ENCODE data around the gene DUSP12. TPM values are rescaled to one million over a fixed set of nuclear protein-coding genes. Genes with fewer than 3 reads are reported as not detected.
A peak's percentile ranks its signal among the peaks of the same experiment; 100 is the strongest.

Gene DUSP12
- total RNA-seq, 1 experiment from 2014 or later, result 31.6 TPM

GRCh38 chr1:161731241-161731640 is 18.3 kb upstream of the DUSP12 start:
- no TSS peak for BruUV-seq (replicated peaks)
- no peaks in the 10 kb centered on the region; the same call in 1 of the 2 replicates for H3K79me2 ChIP-seq (ENCODE audit: insufficient read depth, low read length)
- H3K4me3 ChIP-seq (replicated peaks in 1 of 2; ENCODE audit: low read depth in 1 of 2, low read length in 2 of 2), result no peak overlapping the region
- TF ChIP-seq CEBPB (IDR thresholded peaks at IDR 0.05; ENCODE audit: low read depth) (no peak), TCF7L2 (IDR thresholded peaks at IDR 0.05; ENCODE audit: borderline replicate concordance, extremely low read depth, insufficient read depth, insufficient read length) (no peak), POLR2A (IDR thresholded peaks at IDR 0.05; ENCODE audit: borderline replicate concordance, extremely low read depth, insufficient read depth, insufficient read length) (no peak), POLR2AphosphoS5 (IDR thresholded peaks at IDR 0.05; ENCODE audit: low read depth, low read length) (no peak), ATF3 (IDR thresholded peaks at IDR 0.05) (no peak), JUND (IDR thresholded peaks at IDR 0.05) (no peak), CBX3 (IDR thresholded peaks at IDR 0.05; ENCODE audit: low read depth) (no peak), CTCF (IDR thresholded peaks at IDR 0.05 in 2 of 3, conservative IDR thresholded peaks at IDR 0.05 in 1 of 3; ENCODE audit: borderline replicate concordance in 1 of 3, insufficient read depth in 1 of 3, low read depth in 2 of 3, low read length in 2 of 3) (no peak), SRF (IDR thresholded peaks at IDR 0.05; ENCODE audit: low read depth) (no peak), ZNF274 (IDR thresholded peaks at IDR 0.05; ENCODE audit: low read depth, low read length) (no peak), SP1 (IDR thresholded peaks at IDR 0.05; ENCODE audit: low read depth) (no peak), MAX (IDR thresholded peaks at IDR 0.05) (no peak), EZH2 (IDR thresholded peaks at IDR 0.05) (no peak), EGR1 (IDR thresholded peaks at IDR 0.05; ENCODE audit: low read depth) (no peak), SIN3A (IDR thresholded peaks at IDR 0.05; ENCODE audit: low read depth) (no peak), YY1 (IDR thresholded peaks at IDR 0.05; ENCODE audit: extremely low read depth, insufficient replicate concordance, low read depth, low read length) (no peak), EZH2phosphoT487 (IDR thresholded peaks at IDR 0.05; ENCODE audit: borderline replicate concordance) (no peak), ZBTB33 (IDR thresholded peaks at IDR 0.05; ENCODE audit: extremely low read depth, insufficient replicate concordance, low read length) (no peak), REST (IDR thresholded peaks at IDR 0.05; ENCODE audit: low read depth) (no peak), RAD21 (IDR thresholded peaks at IDR 0.05; ENCODE audit: low read depth) (no peak)
- H3K27ac ChIP-seq (ENCODE audit: low read depth, low read length), result no peak overlapping the region
- no peak for ATAC-seq
- peak overlapping the region; percentile 62 for H3K4me2 ChIP-seq (ENCODE audit: low read length)
- no peaks in the 10 kb centered on the region for H4K20me1 ChIP-seq (ENCODE audit: insufficient read depth)
- H3K9me2 ChIP-seq (ENCODE audit: insufficient read depth), result no peaks in the 10 kb centered on the region
- H3K36me3 ChIP-seq (ENCODE audit: control insufficient read depth in 1 of 2, insufficient read depth in 2 of 2, low read length in 2 of 2), result no peaks in the 10 kb centered on the region
- no peaks in the 10 kb centered on the region for H3K9me3 ChIP-seq (ENCODE audit: control insufficient read depth in 1 of 2, insufficient read depth in 1 of 2, low read depth in 1 of 2, low read length in 2 of 2)
- H3K27me3 ChIP-seq (ENCODE audit: insufficient read depth, low read length), result no peaks in the 10 kb centered on the region
- intact Hi-C loops (cut with micrococcal nuclease), result no loop called here
- H3K9ac ChIP-seq (ENCODE audit: low read length), result no peak overlapping the region
- ChIA-PET RAD21 (ENCODE audit: low non-redundant PET in 1 of 2, low total read pairs in 2 of 2, uncharacterized antibody in 2 of 2, unreplicated experiment in 2 of 2) (no interaction called here), CTCF (no interaction called here), POLR2A (no interaction called here)
- peak overlapping the region; percentile 34 for H2AFZ ChIP-seq (ENCODE audit: low read depth, low read length, poor library complexity, severe bottlenecking)
- H3K4me1 ChIP-seq (ENCODE audit: control insufficient read depth in 1 of 2, insufficient read depth in 2 of 2, low read length in 2 of 2), result peaks cover 19 to 77% of the 10 kb centered on the region in 2 experiments; a peak in 3 of 4 replicates
- no peak for DNase-seq (ENCODE audit: low read depth, low spot score)

All from HCT116 (cell line).